GM19438 (cell line): ENCODE results near the gene NDUFV1.
A peak's percentile ranks its signal among the peaks of the same experiment; 100 is the strongest.
"Not testable (repeated sequence)": the region's sequence is repeated elsewhere in the genome, so short reads cannot be mapped to it uniquely, and the experiment has no call there.

Experiments
- ATAC-seq: cut with Tn5 transposase; IDR thresholded peaks from one replicate; pipeline ENCODE4 v1.9.1; 2021; ENCODE audit warnings: low read depth; ENCODE audit not compliant: unreplicated experiment

The NDUFV1 gene

DNA sequence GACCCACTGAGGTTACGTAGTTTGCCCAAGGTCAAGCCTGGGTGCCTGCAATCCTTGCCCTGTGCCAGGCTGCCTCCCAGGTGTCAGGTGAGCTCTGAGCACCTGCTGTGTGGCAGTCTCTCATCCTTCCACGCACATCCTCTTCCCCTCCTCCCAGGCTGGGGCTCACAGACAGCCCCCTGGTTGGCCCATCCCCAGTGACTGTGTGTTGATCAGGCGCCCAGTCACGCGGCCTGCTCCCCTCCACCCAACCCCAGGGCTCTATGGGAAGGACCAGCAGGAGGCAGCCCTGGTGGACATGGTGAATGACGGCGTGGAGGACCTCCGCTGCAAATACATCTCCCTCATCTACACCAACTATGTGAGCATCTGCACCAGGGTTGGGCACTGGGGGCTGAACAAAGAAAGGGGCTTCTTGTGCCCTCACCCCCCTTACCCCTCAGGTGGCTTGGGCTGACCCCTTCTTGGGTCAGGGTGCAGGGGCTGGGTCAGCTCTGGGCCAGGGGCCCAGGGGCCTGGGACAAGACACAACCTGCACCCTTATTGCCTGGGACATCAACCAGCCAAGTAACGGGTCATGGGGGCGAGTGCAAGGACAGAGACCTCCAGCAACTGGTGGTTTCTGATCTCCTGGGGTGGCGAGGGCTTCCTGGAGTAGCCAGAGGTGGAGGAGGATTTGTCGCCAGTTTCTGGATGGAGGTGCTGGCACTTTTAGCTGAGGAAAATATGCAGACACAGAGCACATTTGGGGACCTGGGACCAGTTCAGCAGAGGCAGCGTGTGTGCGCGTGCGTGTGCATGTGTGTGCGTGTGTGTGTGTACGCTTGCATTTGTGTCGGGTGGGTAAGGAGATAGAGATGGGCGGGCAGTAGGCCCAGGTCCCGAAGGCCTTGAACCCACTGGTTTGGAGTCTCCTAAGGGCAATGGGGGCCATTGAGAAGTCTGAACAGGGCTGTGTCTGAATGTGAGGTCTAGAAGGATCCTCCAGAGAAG lies 21.6 kb upstream of the NDUFV1 start:
- no peak for ATAC-seq

- no peak for ATAC-seq
Measured at GRCh38 chr11:67585911-67586310, 20.8 kb upstream of the NDUFV1 start.

- no peak for ATAC-seq
Measured at GRCh38 chr11:67586568-67587250, 20.0 kb upstream of the NDUFV1 start.

DNA sequence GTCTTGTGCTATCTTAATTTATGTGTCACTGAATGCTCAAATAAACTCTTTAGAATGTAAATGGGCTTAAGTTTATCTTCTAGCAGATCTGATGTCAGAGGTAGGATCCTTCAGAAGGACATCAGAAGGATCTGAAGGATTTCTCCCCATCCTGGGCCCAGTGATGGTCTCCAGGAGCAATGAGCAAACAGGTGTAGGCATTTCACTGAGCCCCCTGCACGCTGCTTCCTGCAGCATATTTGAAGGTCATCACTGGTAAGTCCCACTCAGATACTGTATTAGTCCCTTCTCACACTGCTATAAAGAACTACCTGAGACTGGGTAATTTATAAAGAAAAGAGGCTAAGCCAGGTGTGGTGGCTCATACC lies 18.6 kb upstream of the NDUFV1 start:
- peak; percentile 16 for ATAC-seq

DNA sequence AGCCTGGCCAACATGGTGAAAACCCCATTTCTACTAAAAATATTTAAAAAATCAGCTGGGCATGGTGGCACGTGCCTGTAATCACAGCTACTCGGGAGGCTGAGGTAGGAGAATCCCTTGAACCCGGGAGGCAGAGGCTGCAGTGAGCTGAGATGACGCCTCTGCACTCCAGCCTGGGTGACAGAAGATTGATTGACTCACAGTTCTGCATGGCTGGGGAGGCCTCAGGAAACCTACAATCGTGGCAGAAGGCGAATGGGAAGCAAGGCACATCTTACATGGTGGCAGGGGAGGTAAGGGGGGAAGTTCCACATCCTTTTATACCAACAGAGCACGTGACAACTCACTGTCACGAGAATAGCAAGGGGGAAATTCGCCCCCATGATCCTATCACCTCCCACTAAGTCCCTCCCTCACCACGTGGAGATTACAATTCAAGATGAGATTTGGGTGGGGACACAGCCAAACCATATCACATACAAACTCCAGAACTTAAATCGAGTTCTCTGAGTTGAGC lies 17.8 kb upstream of the NDUFV1 start:
- not testable (repeated sequence) for ATAC-seq

GRCh38 chr11:67592880-67593564 lies 13.7 kb upstream of the NDUFV1 start:
- no peak for ATAC-seq

DNA sequence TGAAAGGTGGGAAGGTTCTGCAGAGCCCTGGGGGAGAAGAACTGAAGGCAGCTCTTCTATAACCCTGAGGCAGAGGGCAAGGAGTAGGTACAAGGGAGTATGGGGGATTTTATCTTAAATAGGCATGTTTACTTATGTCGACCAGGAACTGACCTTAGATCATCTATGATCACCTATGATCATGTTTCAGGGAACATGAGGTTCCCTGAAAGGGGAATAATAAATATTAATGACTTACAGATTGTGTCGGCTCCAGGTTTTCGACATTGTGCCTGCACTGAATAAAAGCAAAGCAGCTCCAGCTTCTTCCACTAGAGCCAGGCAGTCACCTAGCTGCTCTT lies 13.2 kb upstream of the NDUFV1 start:
- no peak for ATAC-seq

- ATAC-seq, result no peak
Measured at GRCh38 chr11:67594480-67594879, 12.3 kb upstream of the NDUFV1 start.

DNA sequence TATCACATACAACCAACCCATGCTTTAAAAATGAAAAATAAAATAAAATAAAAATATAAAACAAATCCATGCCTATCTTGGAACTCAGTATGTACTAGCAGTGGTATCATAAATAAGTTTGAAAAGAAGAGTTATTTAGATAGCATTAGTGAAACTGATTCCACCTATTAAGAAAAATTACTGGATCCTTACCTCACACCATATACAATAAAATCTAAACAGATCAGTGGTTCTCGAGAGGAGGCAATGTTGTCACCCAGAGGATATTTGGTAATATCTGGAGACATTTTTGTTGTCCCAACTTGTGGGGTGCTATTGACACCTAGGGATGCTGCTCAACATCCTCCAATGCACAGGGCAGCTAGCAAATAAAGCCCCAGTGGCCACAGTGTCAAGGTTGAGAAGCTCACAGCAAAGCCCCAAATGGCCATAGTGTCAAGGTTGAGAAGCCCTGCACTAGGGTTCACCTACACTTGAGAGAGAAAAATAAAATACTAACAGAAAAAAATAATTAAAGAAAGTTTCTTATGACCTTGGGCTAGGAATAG lies 9.9 kb upstream of the NDUFV1 start:
- ATAC-seq, result no peak

DNA sequence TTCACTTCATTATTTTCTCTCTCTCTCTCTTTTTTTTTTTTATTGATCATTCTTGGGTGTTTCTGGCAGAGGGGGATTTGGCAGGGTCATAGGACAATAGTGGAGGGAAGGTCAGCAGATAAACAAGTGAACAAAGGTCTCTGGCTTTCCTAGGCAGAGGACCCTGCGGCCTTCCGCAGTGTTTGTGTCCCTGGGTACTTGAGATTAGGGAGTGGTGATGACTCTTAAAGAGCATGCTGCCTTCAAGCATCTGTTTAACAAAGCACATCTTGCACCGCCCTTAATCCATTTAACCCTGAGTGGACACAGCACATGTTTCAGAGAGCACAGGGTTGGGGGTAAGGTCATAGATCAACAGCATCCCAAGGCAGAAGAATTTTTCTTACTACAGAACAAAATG lies 9.3 kb upstream of the NDUFV1 start:
- not testable (repeated sequence) for ATAC-seq

- not testable (repeated sequence) for ATAC-seq
Measured at GRCh38 chr11:67597963-67598362, 8.8 kb upstream of the NDUFV1 start.

DNA sequence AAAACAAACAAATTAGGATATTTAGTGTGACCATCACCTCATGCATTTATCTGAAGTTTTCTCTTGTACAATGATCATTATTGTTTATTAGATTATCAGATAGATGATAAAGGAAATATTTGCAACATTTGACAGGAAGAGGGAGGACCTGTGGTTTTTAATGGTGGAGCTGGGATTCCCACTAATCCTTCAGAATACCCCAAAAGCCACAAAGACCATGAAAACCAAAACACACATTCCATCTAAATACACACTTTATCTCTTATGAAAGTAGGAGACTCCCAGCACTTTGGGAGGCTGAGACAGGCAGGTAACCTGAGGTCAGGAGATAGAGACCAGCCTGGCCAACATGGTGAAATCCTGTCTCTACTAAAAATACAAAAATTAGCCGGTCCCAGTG lies 7.6 kb upstream of the NDUFV1 start:
- no peak for ATAC-seq

- ATAC-seq, result no peak
Measured at GRCh38 chr11:67600324-67601029, 6.3 kb upstream of the NDUFV1 start.

GRCh38 chr11:67601098-67601497 lies 5.6 kb upstream of the NDUFV1 start:
- ATAC-seq, result no peak

GRCh38 chr11:67604119-67604518 lies 2.6 kb upstream of the NDUFV1 start:
- ATAC-seq, result not testable (repeated sequence)

- no peak for ATAC-seq
Measured at GRCh38 chr11:67604815-67605214, 1.9 kb upstream of the NDUFV1 start.

DNA sequence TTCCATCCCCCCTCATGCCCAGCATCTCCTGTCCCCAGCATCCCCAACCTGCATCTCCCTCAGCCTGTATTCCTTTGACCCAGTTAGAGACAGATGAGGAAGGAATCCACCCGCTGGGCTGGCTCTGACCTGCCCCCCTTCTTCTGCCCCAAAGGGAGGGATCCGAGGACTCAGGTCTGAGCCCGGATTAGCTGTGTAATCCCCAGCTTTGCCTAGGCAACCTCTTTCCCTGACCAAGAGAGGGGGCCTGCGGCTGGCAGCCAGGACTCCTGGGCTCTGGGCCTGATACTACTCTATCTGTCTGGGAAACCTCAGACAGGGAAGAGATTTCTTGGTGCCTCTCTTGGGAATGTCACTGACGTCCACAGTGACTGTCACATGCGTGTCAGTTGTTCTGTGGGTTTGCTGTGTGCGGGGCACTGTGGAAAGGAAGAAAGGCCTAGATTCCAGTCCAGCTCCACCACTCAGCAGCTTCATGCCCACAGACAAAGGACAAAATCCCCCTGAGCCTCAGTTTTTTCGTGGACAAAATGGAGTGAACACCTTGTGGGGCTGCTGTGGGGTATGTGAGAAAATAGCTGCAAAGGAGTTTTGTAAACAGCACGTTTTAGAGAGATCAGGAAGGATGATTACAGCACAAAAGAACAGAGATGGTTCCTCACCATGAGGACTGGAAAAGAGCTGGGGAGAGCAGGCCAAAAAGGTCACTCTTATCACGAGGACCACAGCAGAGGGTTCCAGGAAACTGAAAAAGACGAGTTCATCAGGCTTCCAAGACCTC lies 1.3 kb upstream of the NDUFV1 start:
- ATAC-seq, result no peak

GRCh38 chr11:67606093-67606491 lies 644 bp upstream of the NDUFV1 start:
- no peak for ATAC-seq

GRCh38 chr11:67607507-67607906 lies 771 bp downstream of the NDUFV1 start:
- no peak for ATAC-seq
